MM.1S (cell line): ENCODE data around the gene FAM222B.

ENCODE experiments used
- CTCF ChIP-seq: fragments of 300-600 bp; sonication (generic); IDR thresholded peaks from 2 replicates; pipeline ENCODE4 v1.5.1; 2016; ENCODE audit warnings: antibody characterized with exemption, low read length, mixed read lengths
- EZH2phosphoT487 ChIP-seq: fragments of 300-600 bp; sonication (generic); IDR thresholded peaks from 2 replicates; pipeline ENCODE4 v1.6.1; 2018; ENCODE audit warnings: antibody characterized with exemption, low read length

- TF ChIP-seq CTCF (no peak), EZH2phosphoT487 (no peak)
Measured at GRCh38 chr17:28875848-28876550, 33.4 kb upstream of the FAM222B start.
